Activated gamma-delta T cell treated with Interleukin-2 at 50 U/mL for 16 hours (primary cell): ENCODE measurements around the gene NOC2L.
"Not testable (repeated sequence)": the region's sequence is repeated elsewhere in the genome, so short reads cannot be mapped to it uniquely, and the experiment has no call there.

Source experiments
- DNase-seq: peaks from one replicate; pipeline ENCODE4 v3.0.0-alpha.2; 2020

NOC2L gene

GRCh38 chr1:958823-959730, at the start of gene NOC2L:
Gene NOC2L, minus strand, starts transcription at chr1:959256. Its CDS starts 16 bp downstream, at chr1:959240.
- peak; percentile 97 for DNase-seq

DNA sequence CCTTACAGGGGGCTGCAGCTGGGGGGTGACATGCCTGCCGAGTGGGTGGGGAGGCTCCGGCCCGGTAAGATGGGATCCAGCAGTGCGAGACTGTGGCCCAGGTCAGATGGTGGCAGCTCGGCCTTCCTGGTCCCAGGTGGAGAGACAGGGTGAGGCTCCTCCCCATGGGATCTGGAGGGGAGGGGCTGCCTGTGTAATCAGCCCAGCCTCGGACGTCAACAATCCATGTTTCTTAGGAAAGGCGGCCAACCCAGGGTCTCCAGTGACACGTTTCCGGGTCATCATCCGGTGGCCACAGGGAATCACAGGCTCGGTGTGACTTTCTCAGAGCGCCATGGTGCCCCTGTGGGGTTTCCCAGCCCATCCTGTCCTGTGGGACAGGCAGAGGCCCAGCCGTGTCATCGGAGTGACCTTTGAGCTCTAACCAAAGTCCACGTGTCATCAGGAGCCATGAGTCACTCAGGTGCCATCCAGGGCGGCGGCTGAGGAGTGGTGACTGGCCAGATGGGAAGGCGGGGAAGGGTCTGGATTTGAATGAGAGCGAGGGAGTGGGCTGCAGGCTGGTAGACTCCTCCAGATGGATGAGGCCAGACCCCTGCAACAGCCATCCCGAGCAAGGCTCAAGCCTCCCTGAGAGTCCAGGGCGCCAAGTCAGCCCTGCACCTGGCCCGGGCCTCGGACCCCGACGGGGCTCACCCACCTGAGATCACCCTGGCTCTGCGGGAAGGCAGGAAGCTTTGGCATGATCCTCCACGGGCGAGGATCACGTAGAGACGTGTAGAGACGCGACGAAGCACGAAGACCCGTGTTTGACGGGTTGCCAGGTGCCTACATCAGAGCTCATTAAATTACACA, 47.5 kb upstream of the NOC2L start:
- no peak for DNase-seq

DNA sequence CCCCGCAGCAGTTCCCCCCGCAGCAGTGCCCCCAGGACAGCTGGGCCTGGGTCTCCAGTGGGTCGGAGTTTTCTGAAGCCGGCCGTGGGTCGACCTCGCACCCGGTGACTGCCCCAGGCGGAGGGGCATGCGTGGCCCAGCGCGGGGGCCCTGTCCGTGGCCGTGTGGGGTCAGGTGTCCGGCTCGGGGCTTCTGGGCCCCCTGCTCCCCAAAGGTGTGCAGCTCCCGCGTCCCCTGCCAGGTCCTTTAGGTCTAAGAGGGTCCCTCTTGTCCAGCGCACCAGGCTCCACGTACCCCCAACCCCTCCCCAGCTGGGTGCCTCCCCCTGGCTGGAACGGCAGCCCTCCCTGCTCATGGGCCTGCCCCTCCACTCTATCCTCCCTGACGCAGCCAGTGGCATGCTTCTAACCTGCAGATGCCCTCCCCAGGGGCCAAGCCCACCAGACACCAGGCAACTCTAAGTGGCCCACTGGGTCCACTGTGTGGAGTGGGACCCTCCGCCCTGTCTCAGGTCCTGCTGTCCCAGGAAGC, 46.8 kb upstream of the NOC2L start:
- no peak for DNase-seq

GRCh38 chr1:1004780-1005697, 46.0 kb upstream of the NOC2L start:
- DNase-seq, result no peak

GRCh38 chr1:1004420-1004779, 45.3 kb upstream of the NOC2L start:
- no peak for DNase-seq

DNA sequence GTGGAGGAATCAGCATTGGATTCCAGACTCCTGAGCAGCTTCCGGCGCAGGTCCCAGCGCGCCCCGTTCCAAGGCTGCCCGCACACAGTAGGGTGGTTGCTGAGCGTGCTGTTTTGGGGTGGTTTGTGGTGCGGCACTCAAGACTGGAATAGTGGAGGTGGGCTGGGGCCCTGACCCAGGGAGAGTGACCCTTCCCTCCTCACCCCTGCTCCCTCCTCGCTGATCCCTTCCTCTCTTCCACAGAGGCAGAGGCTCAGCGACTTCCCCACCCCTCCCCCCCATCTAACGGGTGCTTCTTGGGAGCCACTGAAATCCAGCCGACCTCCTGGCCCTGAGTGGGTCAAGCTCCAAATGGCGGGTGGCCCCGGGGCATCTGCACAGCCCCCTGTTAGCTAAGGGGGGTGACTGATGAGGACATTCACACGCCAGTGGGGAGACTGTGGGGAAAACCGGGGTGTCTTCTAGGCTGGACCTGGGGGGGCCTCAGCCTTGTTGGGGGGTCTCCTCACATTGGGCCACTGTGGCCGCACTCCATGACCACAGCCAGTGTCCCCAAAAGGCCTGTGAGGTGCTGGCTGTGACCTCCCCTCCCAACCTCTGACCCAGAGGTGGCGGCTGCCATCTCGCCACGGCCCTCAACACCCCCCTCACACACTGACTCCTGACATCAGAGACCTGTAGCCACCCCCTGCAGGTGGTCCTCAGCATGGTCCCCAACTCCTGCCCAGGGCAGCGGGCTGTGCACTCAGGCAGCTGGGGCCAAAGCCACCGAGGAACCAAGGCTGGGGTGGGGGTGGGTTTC, 44.8 kb upstream of the NOC2L start:
- DNase-seq, result no peak

DNA sequence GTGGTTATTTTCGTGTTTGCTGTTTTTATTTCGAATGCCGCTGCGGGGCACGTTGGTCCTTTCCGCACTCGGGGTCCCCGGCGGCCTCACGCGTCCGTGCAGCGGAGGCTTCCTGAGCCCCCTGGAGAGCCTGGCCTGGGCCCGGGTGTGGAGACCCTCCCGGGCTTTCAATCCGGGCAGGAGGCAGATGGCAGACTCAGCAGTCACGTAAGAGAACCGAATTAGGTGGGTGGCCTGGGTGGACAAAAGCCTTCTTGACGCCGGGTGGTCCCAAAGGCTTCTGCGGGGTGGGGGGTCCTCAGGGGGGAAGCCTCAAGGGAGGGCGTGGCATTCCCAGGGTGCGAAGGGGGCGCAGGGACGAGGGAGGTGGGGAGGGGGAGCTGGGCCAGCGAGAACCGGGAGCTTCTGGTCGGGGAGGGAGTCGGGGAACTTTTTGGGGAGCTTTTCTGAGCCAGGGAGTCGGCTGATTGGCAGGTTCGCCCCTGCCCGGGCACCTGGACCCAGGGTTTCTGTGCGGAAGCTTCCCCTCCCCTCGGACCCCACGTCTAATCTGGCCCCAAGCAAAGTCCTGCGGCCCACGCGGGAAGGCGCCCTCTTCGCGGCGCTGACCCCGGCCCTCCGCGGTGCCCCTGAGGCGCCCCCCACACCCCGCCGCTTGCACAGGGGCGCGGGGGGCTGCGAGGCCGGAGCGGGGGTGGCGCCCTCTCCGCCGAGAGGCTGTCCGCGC, 42.2 kb upstream of the NOC2L start:
- no peak for DNase-seq

- peak; percentile 55 for DNase-seq
Measured at GRCh38 chr1:1000357-1001056, 41.5 kb upstream of the NOC2L start.

- DNase-seq, result peak; percentile 31
Measured at GRCh38 chr1:999725-1000356, 40.8 kb upstream of the NOC2L start, which contains the start of gene HES4. Gene HES4, minus strand, starts transcription at chr1:1000097. Its CDS starts 124 bp downstream, at chr1:999973.

- DNase-seq, result no peak
Measured at GRCh38 chr1:998995-999724, 40.1 kb upstream of the NOC2L start.

DNA sequence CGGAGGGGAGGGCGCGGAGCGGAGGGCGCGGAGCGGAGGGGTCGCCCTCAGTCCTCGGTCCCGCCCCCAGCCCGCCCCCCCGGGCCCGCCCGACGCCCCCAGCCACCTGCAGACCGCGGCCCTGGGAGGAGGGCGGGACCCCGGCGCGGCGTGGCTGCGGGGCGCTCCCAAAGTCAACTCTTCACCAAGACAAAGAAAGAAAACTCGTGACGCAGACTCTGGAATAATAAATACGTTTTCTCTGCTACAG, 39.6 kb upstream of the NOC2L start:
- DNase-seq, result no peak

DNA sequence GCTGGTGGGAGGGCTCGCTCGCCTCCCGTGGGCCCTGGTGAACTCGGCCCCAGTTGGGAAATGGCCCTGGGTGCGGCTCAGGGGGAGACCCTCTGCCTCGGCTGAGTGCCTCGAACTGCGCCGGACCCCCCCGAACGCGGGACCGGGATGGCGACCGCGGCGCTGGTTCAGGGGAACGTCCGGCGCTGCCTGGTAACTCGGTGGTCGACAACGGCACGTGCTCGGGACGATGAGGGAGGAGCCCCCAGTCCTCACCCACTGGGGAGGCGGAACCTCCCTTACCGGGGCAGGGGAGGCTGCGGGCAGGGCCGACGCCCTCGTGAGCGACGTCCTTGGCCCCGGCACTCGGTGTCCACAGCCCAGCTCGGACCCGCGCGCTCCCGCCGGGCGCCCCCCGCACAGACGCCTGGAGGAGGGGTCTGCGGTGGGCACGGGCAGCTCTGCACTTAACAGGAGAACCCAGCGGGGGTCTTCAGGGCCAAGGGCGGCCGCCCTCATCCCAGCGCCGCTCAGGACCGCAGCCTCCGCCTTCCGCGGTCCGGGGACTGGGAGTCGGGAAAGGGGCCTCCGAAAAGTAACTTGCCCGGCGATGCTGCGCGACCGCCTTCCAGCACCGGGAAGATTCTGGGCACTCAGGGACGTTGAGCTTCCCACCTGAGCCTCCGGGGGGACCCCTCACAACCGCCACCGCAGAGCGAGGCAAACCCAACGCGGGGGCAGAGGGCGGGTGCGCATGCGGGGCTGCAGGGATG, 39.1 kb upstream of the NOC2L start:
- DNase-seq, result no peak

DNA sequence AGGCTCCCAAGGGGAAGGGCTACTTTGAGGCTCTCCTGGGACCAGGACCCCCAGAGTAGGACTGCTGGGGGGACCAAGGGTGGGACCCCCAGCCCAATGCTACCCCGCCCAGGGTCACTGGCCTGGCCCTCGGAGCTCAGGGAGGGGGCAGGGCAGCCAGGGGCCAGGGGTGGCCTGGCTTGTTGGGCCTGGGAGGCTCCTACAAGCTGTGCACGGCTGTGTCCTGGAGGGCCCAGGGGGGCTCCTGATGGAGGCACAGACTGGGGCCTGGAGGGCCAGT, 38.6 kb upstream of the NOC2L start:
- DNase-seq, result no peak

GRCh38 chr1:996851-997712, 38.0 kb upstream of the NOC2L start:
- DNase-seq, result no peak

- no peak for DNase-seq
Measured at GRCh38 chr1:995665-996633, 36.9 kb upstream of the NOC2L start.

DNA sequence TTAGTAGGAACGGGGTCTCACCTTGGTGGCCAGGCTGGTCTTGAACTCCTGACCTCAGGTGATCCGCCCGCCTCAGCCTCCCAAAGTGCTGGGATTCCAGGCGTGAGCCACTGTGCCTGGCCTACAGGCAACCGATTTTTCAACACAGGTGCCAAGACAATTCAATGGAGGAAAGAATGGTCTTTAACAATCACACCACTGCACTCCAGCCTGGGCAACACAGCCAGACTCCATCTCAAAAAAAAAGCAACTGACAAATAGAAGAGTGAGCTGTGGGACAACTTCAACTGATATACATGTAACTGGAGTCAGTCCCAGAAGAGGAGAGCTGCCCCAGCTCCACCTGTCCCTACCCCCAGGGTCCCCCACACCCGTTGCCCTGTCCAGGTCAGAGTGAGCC, 35.5 kb upstream of the NOC2L start:
- not testable (repeated sequence) for DNase-seq
